Fibroblast of skin of abdomen (primary cell): ENCODE data around the gene LGALS7B.
A peak's percentile ranks its signal among the peaks of the same experiment; 100 is the strongest.
"Not testable (repeated sequence)": the region's sequence is repeated elsewhere in the genome, so short reads cannot be mapped to it uniquely, and the experiment has no call there.

Source experiments
- DNase-seq: peaks from one replicate; pipeline ENCODE4 v3.0.0-alpha.2; 2013

LGALS7B gene

GRCh38 chr19:38825936-38826335 lies 36.9 kb downstream of the LGALS7B start:
- DNase-seq, result not testable (repeated sequence)

GRCh38 chr19:38826856-38827551 lies 38.0 kb downstream of the LGALS7B start:
- no peak for DNase-seq

DNA sequence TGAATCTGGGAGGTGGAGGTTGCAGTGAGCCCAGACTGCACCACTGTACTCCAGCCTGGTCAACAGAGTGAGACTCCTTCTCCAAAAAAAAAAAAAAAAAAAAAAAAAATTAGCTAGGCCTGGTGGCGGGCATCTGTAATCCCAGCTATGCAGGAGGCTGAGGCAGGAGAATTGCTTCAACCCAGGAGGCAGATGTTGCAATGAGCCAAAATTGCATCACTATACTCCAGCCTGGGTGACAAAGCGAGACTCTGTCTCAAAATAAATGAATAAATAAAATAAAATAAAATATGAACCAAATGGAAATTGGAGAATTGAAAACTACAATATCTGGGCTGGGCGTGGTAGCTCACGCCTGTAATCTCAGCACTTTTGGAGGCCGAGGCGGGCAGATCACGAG lies 40.2 kb downstream of the LGALS7B start:
- peak; percentile 42 for DNase-seq

DNA sequence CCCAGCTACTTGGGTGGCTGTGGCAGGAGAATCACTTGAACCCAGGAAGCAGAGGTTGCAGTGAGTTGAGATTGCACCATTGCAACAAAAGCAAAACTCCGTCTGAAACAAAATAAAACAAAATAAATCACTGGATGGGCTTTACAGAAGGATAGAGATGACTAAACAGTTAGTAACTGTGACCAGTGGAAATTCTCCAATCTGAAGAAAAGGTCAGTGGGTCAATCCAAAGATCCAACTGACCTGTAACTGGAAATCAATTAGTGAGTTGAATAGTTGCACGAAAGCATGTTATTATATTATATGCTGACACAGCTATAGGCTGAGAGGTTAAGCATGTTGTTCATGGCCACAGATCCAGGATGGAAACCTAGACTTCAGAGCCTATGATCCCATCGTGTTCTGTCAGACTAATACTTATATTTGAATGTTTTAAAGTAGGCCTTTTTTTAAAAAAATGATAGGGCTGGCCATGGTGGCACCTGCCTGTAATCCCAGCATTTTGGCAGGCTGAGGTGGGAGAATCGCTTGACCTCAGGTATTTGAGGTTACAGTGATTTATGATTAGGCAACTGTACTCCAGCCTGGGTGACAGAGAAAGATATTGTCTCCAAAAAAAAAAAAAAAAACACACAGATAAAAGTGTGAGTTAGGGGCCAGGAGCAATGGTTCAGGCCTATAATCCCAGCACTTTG lies 41.2 kb downstream of the LGALS7B start:
- no peak for DNase-seq

DNA sequence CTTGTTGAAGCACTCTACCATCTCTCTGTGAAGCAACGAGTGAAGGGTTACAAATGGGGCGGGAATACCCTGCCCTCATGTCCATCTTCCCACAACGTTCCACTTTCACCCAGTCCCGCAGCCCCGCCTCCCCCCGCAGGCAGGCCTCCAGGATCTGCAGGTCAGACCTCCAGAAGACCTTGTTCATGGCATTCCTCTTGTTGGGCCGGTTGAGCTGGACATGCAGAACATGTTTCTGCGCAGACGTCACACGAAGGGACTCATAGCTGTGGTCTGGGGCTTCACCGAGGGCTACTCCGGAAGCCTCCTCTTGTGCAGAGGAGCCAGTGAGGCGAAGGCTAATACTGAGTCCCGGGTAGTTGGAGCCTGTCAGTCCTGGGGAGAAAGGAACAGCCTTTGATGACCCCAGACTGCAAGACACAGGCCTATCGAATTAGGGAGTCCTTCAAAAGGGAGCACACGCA lies 42.2 kb downstream of the LGALS7B start:
- peak; percentile 88 for DNase-seq

GRCh38 chr19:38833092-38833425 lies 44.1 kb downstream of the LGALS7B start:
- no peak for DNase-seq

DNA sequence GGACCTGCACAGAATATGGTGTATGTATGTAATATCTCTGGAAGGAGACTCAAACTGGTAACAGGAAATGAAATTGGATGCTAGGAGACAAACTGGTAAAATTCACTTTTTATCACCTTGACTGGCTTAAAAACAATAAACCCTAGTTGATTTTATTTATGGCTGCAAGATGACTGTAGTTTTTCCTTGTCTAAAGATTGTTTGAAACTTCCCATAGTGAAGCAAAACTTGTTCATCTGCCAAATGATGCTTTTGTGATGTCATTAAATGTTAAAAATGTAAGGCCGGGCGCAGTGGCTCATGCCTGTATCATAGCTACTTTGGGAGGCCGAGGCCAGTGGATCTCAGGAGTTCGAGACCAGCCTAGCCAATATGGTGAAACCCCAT lies 45.1 kb downstream of the LGALS7B start:
- DNase-seq, result no peak

- DNase-seq, result no peak
Measured at GRCh38 chr19:38834590-38834989, 45.6 kb downstream of the LGALS7B start.

GRCh38 chr19:38836159-38836982 lies 47.4 kb downstream of the LGALS7B start:
- DNase-seq, result no peak

DNA sequence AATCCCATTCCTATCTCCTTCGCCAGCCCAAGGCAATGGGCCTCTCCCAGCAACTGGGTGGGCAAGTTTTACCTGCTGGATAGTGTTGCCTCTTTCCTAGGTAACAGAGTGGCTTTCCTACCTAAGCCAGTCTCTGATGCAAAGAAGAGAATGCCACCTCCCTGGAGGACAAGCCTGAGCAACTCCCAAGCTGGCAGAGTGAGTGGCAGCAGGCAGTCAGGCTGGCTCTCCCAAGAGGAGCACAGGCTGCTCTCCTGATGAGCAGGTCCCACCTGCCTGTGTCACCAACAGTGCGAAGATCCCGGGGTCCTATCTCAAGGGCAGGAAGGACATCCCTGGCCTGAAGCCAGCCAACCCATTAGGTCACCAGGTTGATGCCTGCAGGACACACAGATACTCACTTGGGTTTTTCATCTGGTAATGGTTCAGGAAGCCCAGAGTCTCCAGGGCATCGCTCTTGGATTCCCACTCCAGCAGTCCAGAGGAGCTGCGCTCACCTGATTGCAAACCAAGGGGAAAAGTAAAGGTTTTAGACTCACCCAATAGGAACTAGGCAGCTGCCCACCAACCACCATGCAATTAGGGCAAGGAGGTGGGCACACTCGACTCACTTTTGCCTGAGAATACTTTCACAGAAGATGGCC lies 48.1 kb downstream of the LGALS7B start:
- DNase-seq, result no peak

DNA sequence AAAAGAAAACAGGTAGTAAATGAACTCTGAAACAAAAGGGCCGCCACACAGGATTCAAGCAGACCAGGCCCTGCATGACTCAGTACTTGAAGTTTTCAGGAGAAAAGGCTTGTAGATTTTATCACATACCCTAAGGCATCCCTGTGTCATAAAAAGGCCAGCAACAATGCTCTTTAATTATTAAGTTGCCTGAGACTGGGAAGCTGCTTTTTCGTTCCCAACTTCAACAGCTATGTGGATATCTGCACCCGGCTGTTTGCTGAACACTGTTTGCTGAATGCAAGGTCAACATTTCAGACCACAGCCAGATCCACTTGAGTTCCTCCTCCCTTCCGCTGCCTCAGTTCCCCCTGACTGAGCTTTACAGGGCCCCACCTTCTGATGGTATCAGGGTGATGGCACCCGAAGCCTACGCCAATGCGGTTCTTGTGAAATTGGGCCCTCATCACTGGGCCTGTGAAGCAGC lies 48.7 kb downstream of the LGALS7B start:
- no peak for DNase-seq

DNA sequence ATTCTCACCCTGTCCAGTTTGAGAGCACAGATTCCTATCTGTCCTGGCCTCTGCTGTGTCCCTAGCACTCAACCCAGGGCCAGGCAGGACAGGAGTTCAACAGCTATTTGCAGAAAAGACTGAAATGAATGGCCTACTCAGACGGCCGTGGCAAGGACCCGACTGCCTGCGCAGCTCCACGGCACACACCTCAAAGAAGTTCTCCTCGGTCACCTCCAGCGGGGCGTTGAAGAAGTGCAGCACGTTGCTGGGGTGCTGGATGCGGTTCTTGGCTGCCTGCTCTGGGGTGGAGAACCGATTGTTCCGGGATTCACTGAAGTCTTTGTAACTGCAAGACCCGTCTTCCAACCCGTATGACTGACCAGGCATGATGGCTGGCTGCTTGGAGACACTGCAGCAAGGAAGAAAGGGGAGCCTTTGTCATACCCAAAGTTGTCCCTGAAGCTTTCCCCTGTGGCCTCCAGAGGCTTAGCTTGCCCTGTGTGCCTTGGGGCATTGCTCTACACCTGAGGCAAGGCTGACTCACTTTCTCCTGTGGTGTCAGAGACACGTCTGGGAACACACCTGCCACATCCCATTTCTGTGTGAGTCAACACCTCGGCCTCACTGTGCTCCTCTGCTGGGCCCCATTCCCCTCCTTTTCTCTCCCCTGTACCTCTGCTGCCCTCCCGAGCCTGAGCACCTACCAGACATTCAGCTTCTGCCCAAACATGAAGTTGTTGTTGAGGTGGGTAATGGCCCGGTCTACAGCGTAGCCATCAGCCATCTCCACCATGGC lies 49.4 kb downstream of the LGALS7B start:
- DNase-seq, result no peak

DNA sequence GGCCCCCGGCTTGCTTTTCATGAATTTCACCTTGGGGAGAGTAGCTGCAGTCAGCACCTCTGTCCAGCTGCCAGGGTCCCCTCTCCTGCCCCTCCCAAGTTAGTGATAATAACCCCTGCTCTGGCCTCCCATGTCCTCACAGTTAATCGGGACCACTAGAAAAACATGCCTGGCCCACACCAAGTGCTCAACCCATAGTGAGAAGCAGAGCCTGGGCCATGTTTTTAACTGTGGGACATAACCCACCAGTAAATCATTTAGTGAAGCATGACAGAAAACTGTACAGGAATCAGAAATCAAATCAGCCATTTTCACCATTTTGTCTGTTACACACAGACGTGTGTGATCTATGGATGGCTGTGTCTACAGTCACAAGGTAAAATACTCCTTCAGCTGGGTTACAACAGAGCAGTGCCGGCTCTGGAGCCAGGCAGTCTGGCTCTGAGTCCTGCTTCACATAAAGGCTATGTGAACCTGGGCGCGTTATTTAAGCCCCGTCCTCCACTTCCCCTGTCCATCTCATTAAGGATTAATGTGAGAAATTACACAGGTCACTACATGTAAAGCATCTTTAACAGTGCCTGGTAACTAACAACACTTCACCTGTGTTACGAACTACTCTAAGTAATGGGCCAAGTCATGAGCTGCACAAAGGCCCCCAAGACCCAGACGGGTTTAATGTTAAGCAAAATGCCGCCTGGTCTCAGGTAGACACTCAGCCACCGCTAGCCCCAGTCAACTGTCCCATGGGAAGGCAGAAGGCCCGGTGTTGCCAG lies 50.2 kb downstream of the LGALS7B start:
- no peak for DNase-seq

DNA sequence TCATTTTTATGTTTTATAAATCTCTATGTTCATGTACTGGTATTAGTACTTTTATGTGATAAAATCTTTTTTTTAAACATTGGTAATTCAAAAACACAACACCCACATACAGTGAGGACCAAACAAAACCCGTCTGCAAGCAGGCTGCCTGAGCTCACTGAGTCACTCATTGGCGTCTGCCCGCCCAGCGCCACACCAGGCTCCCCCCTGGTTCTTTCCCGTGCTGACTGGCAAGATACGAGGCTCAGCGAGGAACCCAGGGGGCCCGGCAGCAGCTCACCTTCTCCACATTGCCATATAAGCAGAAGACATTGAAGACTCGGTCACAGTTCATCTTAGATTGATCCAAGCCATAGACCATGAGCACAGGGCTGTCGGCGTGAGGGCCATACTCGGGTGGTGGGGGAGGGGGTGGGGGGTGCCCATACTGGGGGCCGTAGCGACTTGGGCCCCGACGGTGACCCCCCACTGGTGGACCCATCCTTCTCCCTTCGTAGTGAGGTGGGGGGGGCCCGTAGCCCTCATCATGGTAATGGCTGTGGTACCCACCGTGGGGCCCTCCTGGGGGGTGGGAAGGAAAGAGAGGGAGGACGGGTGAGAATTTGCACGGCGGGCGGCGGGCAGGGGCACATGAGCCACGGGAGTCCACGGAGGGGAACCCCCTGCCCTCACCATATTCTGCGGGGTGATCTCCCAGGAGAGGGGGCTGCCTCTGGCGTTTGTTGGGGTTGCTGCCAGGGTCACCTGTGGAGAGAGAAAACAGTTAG lies 51.0 kb downstream of the LGALS7B start:
- no peak for DNase-seq

DNA sequence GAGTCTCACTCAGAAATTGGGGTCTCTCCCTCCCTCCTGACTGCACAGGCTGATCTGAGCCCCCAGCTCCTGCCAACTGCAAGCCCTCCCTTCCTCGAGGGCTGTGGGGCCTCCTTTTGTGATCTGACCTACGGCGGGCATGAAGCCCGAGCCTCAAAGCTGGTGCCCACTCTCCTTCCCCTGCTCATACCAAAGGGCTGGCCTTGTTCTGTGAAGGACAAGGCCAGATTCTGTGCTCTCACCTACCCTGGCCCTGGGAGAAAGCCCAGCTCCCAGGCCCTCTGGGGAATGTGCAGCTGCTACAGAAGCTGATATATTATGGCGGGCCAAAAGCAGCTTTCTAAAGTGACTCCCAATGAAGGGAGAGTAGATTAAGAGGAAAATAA lies 51.6 kb downstream of the LGALS7B start:
- no peak for DNase-seq
